Measurements from ENCODE around the gene COL19A1.
"Not testable (repeated sequence)": the region's sequence is repeated elsewhere in the genome, so short reads cannot be mapped to it uniquely, and the experiment has no call there.

The COL19A1 gene

GRCh38 chr6:69866351-69866769, at the start of gene COL19A1:
Gene COL19A1 (plus strand): TSS chr6:69866556. CDS start chr6:69879568, 13,012 bp downstream.
- no peak for DNase-seq

- DNase-seq: no peak
Measured at GRCh38 chr6:69816569-69816968, 49.8 kb upstream of the COL19A1 start.

- no peak for DNase-seq
Measured at GRCh38 chr6:69817358-69817757, 49.0 kb upstream of the COL19A1 start.

DNA sequence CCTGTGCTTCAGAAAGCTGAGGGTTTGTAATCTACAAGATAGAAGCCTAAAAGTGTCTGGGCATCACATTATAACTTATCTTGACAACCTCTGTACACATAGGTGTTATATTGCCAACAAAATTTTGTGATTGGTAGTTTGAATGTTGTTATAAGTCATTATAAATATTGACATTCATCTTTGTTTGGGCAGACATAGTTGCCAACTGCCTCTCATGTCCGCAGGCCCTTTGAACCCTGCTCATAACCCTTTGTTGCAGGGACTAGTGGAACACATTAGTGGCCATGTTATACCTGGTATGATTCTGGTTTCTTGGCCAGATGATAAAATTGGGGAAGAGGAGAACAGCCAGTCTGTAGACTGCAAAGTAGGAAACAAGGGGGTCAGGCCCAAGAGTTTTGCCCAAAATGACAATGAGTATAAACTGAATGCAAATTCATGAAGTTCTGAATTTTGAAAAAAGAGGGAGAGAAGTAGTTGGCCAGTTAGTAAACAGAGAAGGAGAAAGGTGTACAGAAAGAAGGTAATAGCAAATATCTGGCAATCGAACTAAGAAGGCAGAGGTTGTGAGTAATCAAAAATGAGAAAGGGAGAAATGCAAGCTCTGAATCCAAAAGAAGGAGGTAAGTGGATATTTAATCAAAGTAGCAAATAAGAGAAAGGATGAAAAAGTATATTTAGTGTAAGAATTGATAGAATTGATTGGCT, 48.0 kb upstream of the COL19A1 start:
- no peak for DNase-seq

DNA sequence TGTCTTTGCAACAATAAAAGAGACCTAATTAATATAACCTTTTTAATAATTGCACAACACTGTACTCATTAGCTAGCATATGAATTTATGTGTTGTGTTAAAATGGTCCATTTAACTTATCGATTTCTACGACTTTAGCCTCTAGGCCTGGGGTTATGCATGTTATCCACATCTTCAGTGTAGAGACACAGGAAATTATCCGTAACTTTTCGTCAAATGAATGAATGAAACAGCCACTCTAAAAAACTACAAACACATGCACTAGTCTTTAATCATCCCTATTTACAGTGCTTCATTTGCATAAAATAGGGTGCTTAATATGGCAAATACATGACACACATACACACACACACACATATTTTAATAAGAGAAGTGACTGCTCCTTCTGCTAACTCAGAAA, 47.2 kb upstream of the COL19A1 start:
- no peak for DNase-seq

DNA sequence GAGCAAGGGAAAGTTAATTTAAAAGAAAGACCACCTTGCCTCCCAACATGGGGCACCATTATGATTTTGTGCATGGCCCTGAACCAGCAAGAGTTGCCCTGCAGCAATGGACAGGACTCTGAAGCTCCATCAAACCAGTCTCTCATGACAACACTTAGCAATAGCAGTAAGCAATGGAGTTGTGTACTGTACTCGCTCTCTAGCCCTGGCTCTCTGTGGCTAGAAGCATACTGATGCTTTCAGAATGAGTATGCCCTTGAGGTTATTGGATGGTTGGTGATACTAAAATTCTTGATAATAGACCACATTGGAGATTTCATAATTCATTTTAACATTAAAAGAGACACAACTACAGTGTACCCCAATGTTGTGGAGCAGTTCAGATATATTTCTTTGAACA, 46.3 kb upstream of the COL19A1 start:
- no peak for DNase-seq

DNA sequence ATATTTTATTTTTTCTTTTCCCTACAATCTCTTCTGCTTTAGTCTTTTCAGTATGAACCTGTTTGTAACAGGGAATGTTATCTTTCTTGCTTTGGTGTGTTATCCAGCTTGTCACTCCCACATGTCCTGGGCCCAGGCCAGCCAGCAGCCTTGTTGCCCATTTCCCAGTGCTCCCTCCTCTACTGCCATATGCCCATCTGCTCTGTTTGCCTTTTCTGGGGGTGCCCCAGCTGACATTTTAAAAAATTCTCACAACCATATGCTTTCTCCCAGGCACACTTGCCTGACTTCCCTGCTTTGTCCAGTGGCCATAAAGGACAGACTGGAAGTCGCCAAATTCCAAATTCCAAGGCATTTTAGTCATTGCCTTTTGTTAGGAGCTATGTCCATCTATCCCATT, 45.9 kb upstream of the COL19A1 start:
- no peak for DNase-seq

- not testable (repeated sequence) for DNase-seq
Measured at GRCh38 chr6:69824355-69824754, 42.0 kb upstream of the COL19A1 start.

GRCh38 chr6:69825904-69826303, 40.5 kb upstream of the COL19A1 start:
- no peak for DNase-seq

DNA sequence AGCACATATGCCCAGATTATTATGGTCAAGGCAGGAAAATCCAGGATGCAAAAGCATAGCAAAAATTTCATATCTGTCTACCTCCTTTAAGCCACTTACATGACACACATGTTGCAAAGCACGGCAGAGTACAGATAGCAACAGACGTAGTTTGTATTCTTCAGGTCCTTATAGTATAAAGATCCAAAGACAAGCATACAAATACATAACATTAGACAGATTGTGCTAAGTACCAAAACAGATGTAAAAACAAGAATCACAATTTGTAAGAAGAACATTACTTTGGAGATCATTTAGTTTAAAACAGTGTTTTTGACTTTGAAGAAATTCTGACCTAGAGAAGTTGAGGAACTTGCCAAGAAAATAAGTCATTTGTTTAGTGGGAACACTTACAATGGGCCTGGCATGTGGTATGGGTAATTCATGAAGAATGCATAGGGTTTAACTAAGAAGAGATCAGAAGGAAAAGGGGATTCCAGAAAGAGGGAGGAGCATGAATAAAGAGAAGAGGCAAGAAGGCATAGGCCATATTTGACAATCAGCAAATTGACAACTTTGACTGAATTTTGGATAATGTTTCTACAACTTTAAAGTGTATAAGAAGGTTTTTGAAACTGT, 39.0 kb upstream of the COL19A1 start:
- no peak for DNase-seq

- DNase-seq: no peak
Measured at GRCh38 chr6:69832558-69832957, 33.8 kb upstream of the COL19A1 start.

DNA sequence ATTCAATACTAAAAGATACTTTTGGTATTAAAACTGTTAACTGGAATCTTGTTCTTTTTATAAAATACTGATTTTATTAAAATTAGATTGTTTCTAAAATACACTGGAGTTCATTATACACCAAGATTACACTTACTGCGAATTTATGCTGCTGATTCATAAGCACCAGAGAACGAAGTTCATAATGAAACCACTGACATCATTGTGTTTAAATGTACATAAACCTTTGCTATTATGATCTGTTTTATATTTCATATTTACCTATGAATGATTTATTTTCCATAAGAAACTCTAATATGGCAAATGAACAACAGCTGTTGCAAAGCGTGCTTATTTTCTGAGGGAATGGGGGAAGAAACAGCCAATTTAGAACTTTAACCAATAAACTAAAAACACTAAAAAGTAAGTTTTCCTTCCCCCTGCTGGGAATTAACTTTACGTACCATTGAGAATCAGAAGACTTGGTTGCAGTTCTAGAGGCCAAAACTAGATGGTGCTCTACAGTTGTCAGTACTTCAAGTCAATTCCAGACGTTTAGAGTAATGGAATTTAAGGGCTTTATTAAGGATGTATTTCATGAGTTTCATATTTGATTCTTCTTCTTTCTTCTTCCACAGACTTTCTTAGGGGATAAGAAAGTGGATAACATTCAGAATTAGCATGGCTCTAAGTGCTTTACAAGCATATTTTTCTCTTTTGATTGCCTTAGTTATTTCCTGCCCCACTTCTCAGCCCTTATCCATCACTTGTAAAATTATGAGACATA, 30.8 kb upstream of the COL19A1 start:
- peak; percentile 13 for DNase-seq

GRCh38 chr6:69841862-69842261, 24.5 kb upstream of the COL19A1 start:
- DNase-seq: no peak

DNA sequence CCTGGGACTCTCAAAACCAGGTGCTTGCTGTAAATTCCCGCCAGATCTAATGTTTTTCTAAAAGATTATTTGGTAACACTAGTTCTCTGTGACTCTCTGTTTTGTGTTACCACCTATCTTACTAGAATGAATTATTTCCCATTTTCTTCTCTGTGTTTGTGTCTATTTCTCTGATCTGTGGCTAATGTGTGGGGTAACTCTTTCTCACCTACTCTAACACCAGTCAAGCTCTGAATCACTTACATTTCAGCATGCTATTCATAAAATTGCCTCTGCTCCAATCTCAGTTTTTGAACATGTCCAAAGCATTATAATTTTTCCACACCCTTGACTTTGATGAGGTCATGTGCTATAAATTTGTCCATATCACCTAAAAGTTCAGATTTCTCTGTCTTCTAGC, 23.2 kb upstream of the COL19A1 start:
- DNase-seq: no peak

- no peak for DNase-seq
Measured at GRCh38 chr6:69846312-69846711, 20.0 kb upstream of the COL19A1 start.

- no peak for DNase-seq
Measured at GRCh38 chr6:69846770-69847491, 19.4 kb upstream of the COL19A1 start.

GRCh38 chr6:69847492-69847788, 18.9 kb upstream of the COL19A1 start:
- no peak for DNase-seq

GRCh38 chr6:69848552-69848951, 17.8 kb upstream of the COL19A1 start:
- no peak for DNase-seq

- DNase-seq: no peak
Measured at GRCh38 chr6:69852706-69853105, 13.7 kb upstream of the COL19A1 start.

DNA sequence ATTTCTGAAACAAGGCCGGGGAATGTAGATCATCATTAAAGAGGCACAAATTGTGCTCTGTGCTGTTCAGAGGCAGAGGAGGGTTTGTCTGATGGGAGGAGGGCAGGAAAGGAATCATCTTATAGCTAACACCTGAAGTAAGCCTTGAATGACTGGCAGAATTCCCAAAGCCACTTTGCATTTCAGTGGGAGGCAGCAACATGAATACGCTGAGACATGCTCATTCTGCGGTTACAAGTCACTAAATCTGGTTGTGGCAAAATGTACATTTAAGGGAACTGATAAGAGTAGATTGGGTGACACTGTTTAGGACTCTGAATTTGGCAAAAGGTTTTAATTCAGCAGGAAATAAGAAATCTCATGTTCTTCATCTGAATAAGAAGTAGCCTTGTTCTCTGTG, 4.4 kb upstream of the COL19A1 start:
- no peak for DNase-seq

GRCh38 chr6:69863766-69864165, 2.6 kb upstream of the COL19A1 start:
- no peak for DNase-seq

GRCh38 chr6:69865126-69865525, 1.2 kb upstream of the COL19A1 start:
- DNase-seq: no peak

DNA sequence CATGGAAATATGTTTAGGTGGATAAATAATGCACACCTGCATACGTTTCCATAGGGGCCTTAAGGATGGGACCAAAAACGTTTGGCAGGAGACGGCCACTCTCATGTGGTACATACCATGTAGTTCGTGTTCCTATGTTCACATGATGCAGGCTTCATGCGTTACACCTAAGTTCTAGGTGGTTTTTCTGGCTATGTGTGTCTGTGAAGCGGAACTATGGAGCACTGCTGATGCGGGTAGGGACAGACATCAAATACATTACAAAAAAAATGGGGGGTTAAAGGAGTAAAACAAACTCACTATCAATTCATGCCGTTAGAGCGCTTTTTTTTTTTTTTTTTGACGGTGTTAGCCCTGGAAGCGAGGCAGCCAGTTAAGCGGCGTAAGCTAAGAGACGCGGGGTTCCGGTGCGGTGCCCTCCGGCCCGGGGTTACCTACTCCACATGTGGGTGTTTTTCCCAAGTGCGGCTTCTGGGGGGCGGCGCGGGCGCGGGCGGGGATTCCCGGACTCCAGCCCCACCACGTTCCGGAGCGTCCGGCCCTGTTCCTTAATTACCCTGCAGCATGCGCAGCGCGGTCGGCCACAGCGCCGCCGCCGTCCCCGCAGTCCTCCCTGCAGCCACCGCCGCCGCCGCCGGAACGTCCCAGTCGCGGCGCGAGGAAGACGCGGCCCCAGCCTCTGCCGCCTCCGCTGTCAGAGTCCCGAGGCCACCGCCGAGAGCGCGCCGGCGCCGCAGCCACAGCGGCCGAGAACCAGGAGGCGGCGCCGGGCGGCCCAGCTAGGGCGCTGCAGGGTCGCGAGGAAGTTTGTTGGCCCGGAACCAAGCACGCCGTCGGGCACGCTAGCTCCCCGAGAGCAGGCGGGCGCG, 648 bp downstream of the COL19A1 start:
- DNase-seq: no peak
